Activated naive CD4-positive, alpha-beta T cell treated with anti-CD3 and anti-CD28 coated beads for 36 hours (primary cell): ENCODE results near the gene EMC9. TPM values are rescaled to one million over a fixed set of nuclear protein-coding genes. Genes with fewer than 3 reads are reported as not detected.

Experiments used
- CTCF ChIA-PET: fragments of 350-600 bp; sonication (Branson Sonifier 250); formaldehyde crosslinking; loops from one replicate; lab custom pipeline; 2021; ENCODE audit warnings: antibody characterized with exemption; lab: Charles Lee
- DNase-seq: peaks from one replicate; pipeline ENCODE4 v3.0.0-alpha.2; 2020
- H3K27ac Mint-ChIP-seq: one replicate; pipeline ENCODE4 v1.8.0; 2021; ENCODE audit warnings: mild to moderate bottlenecking, mixed read lengths
- H3K27me3 Mint-ChIP-seq: one replicate; pipeline ENCODE4 v1.8.0; 2021; ENCODE audit warnings: low read depth, mixed read lengths
- H3K36me3 Mint-ChIP-seq: one replicate; pipeline ENCODE4 v1.8.0; 2021; ENCODE audit warnings: low read depth, mixed read lengths
- H3K4me1 Mint-ChIP-seq: one replicate; pipeline ENCODE4 v1.8.0; 2021; ENCODE audit warnings: low read depth, mixed read lengths
- H3K4me3 Mint-ChIP-seq: one replicate; pipeline ENCODE4 v1.8.0; 2021; ENCODE audit warnings: mild to moderate bottlenecking, moderate library complexity, mixed read lengths
- H3K9me3 Mint-ChIP-seq: one replicate; pipeline ENCODE4 v1.8.0; 2021; ENCODE audit warnings: mixed read lengths
- intact Hi-C: fragments of 100-400 bp; cut with micrococcal nuclease; formaldehyde crosslinking; loops from one replicate; pipeline ENCODE4 v1.15.1; 2023
- total RNA-seq, 2 experiments: library from RNA; stranded (reverse); gene quantifications; one replicate each; pipeline ENCODE4 v1.2.3, GENCODE V29; 2021

The EMC9 gene
- total RNA-seq, 2 experiments from 2014 or later = 38.4 to 38.9 TPM

- Mint-ChIP-seq H3K27ac (no peak overlapping the region), H3K36me3 (peaks cover 18% of the 10 kb centered on the region), H3K4me3 (peak overlapping the region; percentile 70), H3K27me3 (no peaks in the 10 kb centered on the region), H3K4me1 (peaks cover 18% of the 10 kb centered on the region), H3K9me3 (no peaks in the 10 kb centered on the region)
- CTCF ChIA-PET = interaction anchor here (1.5 kb wide), 1 partner anchor 11 kb away, joined by 9 read pairs; the partner anchor contains the start of gene IRF9
- intact Hi-C loops = loop anchor here (1.0 kb wide), 1 partner anchor 16 kb away; the partner anchor contains the start of gene IPO4
- no peak for DNase-seq
Observed at GRCh38 chr14:24172261-24172860, 31.0 kb upstream of the EMC9 start.

- intact Hi-C loops = loop anchor here (1.0 kb wide), 1 partner anchor 17 kb away; the partner anchor contains the start of gene IPO4
- peak; percentile 72 for DNase-seq
- Mint-ChIP-seq H3K27ac (peak within 1 kb of the TSS; percentile 75), H3K9me3 (no peaks in the 10 kb centered on the region), H3K4me1 (peaks cover 22% of the 10 kb centered on the region), H3K36me3 (peaks cover 20% of the 10 kb centered on the region), H3K4me3 (peak within 1 kb of the TSS; percentile 70), H3K27me3 (no peaks in the 10 kb centered on the region)
- CTCF ChIA-PET = interaction anchor here (0.6 to 1.7 kb wide), 2 partner anchors 10 to 258 kb away, joined by 4 to 5 read pairs; no protein-coding TSS in a partner anchor
Observed at GRCh38 chr14:24171422-24172260, 30.2 kb upstream of the EMC9 start, which contains the start of gene REC8. REC8 (plus strand) TSS chr14:24172080; CDS start chr14:24172553, 473 bp downstream.

DNA sequence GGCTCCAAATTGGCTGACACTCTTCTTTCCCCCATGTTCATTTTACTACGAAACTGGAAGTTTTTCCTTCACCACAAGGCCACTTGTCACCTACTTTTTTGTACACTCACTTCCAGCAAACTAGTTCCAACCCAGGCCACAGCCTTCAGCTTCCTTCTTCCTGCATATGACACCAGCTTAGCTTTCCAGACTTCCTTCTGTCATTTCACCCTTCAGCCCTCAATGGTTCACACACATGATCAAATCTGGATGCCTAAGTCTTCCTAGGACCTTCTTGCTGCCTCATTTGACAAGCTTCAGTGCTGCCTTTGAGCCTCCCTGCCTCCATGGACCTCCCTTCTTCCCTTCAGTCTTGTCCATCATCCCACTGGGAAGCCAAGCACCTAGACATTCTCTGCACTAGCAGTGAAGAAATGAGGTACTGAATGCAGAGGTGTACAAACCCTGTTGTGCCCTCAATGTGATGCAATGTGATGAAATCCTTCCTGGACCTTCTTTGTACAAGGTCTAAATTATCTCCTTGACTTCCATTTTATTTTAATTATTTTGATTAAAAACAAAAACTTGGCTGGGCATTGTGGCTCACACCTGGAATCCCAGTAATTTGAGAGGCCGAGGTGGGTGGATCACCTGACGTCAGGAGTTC is 26.2 kb upstream of the EMC9 start:
- CTCF ChIA-PET = no interaction called here
- Mint-ChIP-seq H3K4me3 (no peak overlapping the region), H3K4me1 (peaks cover 50% of the 10 kb centered on the region), H3K9me3 (no peaks in the 10 kb centered on the region), H3K27me3 (no peaks in the 10 kb centered on the region), H3K36me3 (peaks cover 47% of the 10 kb centered on the region), H3K27ac (peak overlapping the region; percentile 46)
- intact Hi-C loops = no loop called here
- DNase-seq = no peak

DNA sequence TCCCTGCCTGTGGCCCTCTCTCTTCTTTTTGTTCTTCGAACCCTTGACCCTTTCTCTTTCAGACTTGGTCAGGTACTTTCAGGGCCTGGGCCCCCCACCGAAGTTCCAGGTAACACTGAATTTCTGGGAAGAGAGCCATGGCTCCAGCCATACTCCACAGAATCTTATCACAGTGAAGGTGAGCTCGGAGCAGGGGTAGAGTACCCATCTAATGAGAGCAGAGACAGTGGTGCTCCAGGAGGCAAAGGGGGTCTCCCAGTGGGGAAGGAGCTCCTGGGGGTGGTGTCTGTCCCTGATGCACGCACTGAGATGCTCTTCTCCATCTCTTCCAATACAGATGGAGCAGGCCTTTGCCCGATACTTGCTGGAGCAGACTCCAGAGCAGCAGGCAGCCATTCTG is 24.4 kb upstream of the EMC9 start:
- intact Hi-C loops = no loop called here
- Mint-ChIP-seq H3K27me3 (no peaks in the 10 kb centered on the region), H3K4me3 (no peak overlapping the region), H3K9me3 (no peaks in the 10 kb centered on the region), H3K27ac (no peak overlapping the region), H3K4me1 (peaks cover 52% of the 10 kb centered on the region), H3K36me3 (peaks cover 57% of the 10 kb centered on the region)
- DNase-seq = no peak
- CTCF ChIA-PET = interaction anchor here (0.8 kb wide), 1 partner anchor 27 kb away, joined by 3 read pairs; no protein-coding TSS in a partner anchor

DNA sequence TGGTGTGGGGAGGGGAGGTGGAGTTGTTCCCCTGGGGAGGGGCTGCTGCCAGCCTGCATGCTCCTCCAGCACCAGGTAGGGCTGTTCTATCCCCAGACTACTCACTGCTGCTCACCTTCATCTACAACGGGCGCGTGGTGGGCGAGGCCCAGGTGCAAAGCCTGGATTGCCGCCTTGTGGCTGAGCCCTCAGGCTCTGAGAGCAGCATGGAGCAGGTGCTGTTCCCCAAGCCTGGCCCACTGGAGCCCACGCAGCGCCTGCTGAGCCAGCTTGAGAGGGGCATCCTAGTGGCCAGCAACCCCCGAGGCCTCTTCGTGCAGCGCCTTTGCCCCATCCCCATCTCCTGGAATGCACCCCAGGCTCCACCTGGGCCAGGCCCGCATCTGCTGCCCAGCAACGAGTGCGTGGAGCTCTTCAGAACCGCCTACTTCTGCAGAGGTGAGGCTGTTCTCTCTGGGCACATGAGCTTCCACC is 23.2 kb upstream of the EMC9 start:
- no peak overlapping the region for H3K4me3 Mint-ChIP-seq
- no peaks in the 10 kb centered on the region for H3K27me3 Mint-ChIP-seq
- intact Hi-C loops = loop anchor here (5.0 kb wide), 1 partner anchor 437 kb away; no protein-coding TSS in a partner anchor
- DNase-seq = no peak
- peaks cover 51% of the 10 kb centered on the region for H3K4me1 Mint-ChIP-seq
- CTCF ChIA-PET = interaction anchor here (0.9 kb wide), 2 partner anchors 17 to 604 kb away, joined by 3 read pairs; partner anchors contain the start of gene RNF31
- no peak overlapping the region for H3K27ac Mint-ChIP-seq
- H3K9me3 Mint-ChIP-seq = no peaks in the 10 kb centered on the region
- peaks cover 61% of the 10 kb centered on the region for H3K36me3 Mint-ChIP-seq

- peak overlapping the region; percentile 99 for H3K4me3 Mint-ChIP-seq
- intact Hi-C loops = loop anchor here (5.0 kb wide), 1 partner anchor 435 kb away; no protein-coding TSS in a partner anchor
- CTCF ChIA-PET = interaction anchor here (0.7 to 4.7 kb wide), 15 partner anchors 9 to 136 kb away, joined by 3 to 63 read pairs (median 9); partner anchors contain the start of genes DCAF11, DHRS1, EMC9 and NOP9
- peak overlapping the region; percentile 100 for H3K27ac Mint-ChIP-seq
- DNase-seq = peak; percentile 27
- H3K9me3 Mint-ChIP-seq = no peaks in the 10 kb centered on the region
- H3K27me3 Mint-ChIP-seq = no peaks in the 10 kb centered on the region
- H3K4me1 Mint-ChIP-seq = peaks cover 47% of the 10 kb centered on the region
- peaks cover 65% of the 10 kb centered on the region for H3K36me3 Mint-ChIP-seq
Observed at GRCh38 chr14:24162093-24162492, 20.7 kb upstream of the EMC9 start.

DNA sequence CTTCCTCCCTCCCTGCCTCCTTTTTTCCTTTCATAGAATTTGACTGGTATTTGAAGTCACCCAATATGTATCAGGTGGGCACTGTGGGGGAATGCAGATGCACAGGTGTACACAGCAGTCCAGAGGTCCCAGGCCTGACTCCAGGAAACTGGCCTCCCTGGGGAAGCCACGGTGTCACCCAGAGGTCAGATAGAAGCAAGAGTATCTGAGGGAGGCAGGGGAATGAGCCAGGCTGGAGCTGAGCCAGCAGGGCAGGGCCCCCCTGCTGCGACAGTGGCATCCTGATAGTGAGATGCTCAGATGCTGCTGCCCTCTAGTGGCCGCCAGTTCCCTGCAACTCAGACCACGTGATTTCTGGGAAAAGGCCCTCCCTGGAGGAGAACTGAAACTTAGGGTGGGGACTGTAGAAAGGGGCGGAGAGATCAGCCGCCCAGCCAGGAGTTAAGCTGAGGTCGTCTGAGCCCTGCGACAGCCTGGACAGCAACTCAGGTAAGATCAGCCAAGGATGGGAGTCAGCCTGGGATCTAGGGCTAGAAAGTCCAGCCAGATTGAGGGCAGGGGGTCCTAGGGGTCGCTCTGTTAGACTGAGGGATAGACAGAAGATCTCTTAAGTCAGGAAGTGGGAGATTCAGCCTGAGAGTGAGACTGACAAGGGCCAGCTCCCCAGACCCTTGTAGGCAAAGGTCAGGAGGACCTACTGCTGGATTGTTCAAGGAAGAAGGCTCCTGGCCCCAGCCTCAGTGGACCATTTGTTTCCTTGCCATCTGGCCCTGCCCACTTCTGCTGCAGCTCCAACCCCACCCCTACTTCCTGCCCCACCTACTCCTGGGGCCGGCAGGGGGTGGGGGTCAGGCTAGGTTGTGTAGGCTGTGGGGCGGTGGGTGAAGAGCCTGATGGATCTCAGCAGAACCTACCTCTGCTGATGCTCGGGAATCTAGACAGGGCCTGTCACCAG is 19.7 kb upstream of the EMC9 start, which contains the start of gene IRF9:
Gene IRF9 (plus strand): TSS at position 416 of the 955 bp plus-strand sequence. CDS start 880 bp downstream, outside the sequence.
- H3K4me3 Mint-ChIP-seq = peak within 1 kb of the TSS; percentile 99

GRCh38 chr14:24160499-24160849 is 19.1 kb upstream of the EMC9 start:
- intact Hi-C loops = loop anchor here (2.0 to 5.0 kb wide), 3 partner anchors 52 to 840 kb away; partner anchors contain the start of genes CHMP4A and PABPN1
- CTCF ChIA-PET = interaction anchor here (0.5 to 4.7 kb wide), 19 partner anchors 9 to 148 kb away, joined by 3 to 63 read pairs (median 9); partner anchors contain the start of genes CHMP4A, CIDEB, DCAF11 and DHRS1
- Mint-ChIP-seq H3K9me3 (no peaks in the 10 kb centered on the region), H3K4me3 (peak overlapping the region; percentile 99), H3K27ac (peak overlapping the region; percentile 100), H3K4me1 (peaks cover 40% of the 10 kb centered on the region), H3K27me3 (no peaks in the 10 kb centered on the region), H3K36me3 (peaks cover 66% of the 10 kb centered on the region)
- DNase-seq = no peak

More for the DNA sequence above, 19.7 kb upstream of the EMC9 start, which contains the start of gene IRF9:
- H3K36me3 Mint-ChIP-seq = peaks cover 66% of the 10 kb centered on the region
- intact Hi-C loops = loop anchor here (1.0 to 5.0 kb wide), 22 partner anchors 14 to 840 kb away; partner anchors contain the start of genes CHMP4A, DCAF11, DHRS4L2 and EMC9
- DNase-seq = peak; percentile 99
- no peaks in the 10 kb centered on the region for H3K9me3 Mint-ChIP-seq
- no peaks in the 10 kb centered on the region for H3K27me3 Mint-ChIP-seq
- peak within 1 kb of the TSS; percentile 100 for H3K27ac Mint-ChIP-seq
- peaks cover 43% of the 10 kb centered on the region for H3K4me1 Mint-ChIP-seq
- CTCF ChIA-PET = interaction anchor here (0.5 to 4.7 kb wide), 26 partner anchors 10 to 276 kb away, joined by 3 to 63 read pairs (median 6); partner anchors contain the start of genes CHMP4A, CIDEB, DCAF11 and DHRS1

DNA sequence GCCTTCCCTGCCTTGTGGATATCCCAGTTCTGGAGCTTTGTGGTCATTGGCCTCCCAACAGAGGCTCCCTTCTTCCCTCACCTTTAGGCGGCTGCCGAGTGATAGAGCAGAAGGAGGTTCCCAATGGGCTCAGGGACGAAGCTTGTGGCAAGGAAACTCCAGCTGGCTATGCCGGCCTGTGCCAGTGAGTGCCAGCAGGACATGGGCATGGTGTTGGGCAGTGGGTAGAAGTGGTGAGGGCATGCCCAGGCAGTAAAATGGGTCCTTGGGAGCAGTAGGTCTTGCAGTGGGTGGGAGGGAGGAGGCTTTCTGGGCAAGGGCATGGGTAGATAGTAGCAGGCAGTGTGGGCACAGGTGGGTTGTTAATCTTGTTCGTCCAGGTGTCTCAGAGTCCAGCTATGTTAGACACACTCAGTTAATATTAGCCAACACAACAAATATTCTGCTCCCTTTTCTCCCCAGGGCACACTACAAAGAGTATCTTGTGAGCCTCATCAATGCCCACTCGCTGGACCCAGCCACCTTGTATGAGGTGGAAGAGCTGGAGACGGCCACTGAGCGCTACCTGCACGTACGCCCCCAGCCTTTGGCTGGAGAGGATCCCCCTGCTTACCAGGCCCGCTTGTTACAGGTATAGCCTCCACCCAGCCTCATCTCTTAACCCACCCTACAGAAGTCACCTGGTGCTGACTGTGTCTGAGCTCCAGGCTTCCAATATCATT is 18.5 kb upstream of the EMC9 start:
- no peak for DNase-seq
- H3K27ac Mint-ChIP-seq = peak overlapping the region; percentile 100
- peaks cover 63% of the 10 kb centered on the region for H3K36me3 Mint-ChIP-seq
- CTCF ChIA-PET = interaction anchor here (0.5 to 4.7 kb wide), 14 partner anchors 8 to 104 kb away, joined by 3 to 63 read pairs (median 13); partner anchors contain the start of genes CHMP4A, DCAF11, EMC9 and IPO4
- H3K27me3 Mint-ChIP-seq = no peaks in the 10 kb centered on the region
- no peak overlapping the region for H3K4me3 Mint-ChIP-seq
- H3K9me3 Mint-ChIP-seq = no peaks in the 10 kb centered on the region
- H3K4me1 Mint-ChIP-seq = peaks cover 36% of the 10 kb centered on the region
- intact Hi-C loops = loop anchor here (2.0 to 5.0 kb wide), 3 partner anchors 53 to 839 kb away; partner anchors contain the start of genes CHMP4A and PABPN1

DNA sequence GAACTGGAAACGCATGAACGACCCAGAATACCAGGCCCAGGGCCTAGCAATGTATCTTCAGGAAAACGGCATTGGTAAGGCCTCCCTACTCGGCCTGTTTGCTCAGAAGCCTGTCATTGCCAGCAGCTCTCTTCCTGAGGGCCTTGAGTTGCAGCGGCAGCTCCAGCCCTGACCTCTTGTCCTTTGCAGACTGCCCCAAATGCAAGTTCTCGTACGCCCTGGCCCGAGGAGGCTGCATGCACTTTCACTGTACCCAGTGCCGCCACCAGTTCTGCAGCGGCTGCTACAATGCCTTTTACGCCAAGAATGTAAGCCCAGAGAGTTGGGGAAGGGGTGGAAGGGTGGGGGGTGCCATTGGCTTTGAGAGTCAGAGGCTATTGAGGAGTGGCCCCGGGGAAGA is 15.9 kb upstream of the EMC9 start:
- CTCF ChIA-PET = no interaction called here
- Mint-ChIP-seq H3K4me1 (peaks cover 15% of the 10 kb centered on the region), H3K27ac (peak overlapping the region; percentile 21), H3K9me3 (no peaks in the 10 kb centered on the region), H3K27me3 (no peaks in the 10 kb centered on the region), H3K4me3 (no peak overlapping the region), H3K36me3 (peaks cover 53% of the 10 kb centered on the region)
- DNase-seq = no peak
- intact Hi-C loops = no loop called here
